SW480 (cell line): Measurements from ENCODE around the gene SPTLC2.
A peak's percentile ranks its signal among the peaks of the same experiment; 100 is the strongest.

Source experiments
- DNase-seq: peaks from one replicate; pipeline ENCODE4 v3.0.0-alpha.2; 2016; ENCODE audit warnings: low spot score

The SPTLC2 gene

GRCh38 chr14:77622366-77622961, 6.0 kb upstream of the SPTLC2 start:
- DNase-seq: no peak

GRCh38 chr14:77620222-77620870, 3.9 kb upstream of the SPTLC2 start:
- DNase-seq: no peak

DNA sequence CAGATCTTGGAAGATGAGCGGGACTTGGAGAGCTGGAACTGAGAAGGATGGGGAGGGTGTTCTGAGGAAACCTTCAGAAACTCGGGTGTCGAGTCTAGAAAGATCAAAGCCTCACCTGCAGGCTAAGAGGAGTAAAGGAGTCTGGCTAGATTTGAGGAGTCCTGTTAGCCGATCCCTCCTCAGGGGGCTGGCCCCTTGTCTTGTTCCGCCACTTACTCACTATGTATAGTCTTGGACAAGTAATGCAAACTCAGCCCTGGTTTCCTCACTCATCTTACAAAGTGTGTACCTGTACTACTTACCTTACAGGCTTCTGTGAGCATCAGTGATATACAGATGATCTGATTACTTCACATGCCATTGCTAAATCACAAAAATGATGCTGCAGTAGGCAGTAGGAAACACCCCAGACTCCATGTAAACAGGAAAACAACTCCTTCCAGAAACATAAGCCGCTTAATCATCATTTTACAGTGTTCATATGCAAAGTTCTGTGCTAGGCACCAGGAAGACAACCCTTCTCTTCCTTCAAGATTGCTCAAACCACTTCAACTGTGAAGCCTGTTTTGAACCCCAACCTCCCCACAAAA, 2.0 kb upstream of the SPTLC2 start:
- DNase-seq: no peak

DNA sequence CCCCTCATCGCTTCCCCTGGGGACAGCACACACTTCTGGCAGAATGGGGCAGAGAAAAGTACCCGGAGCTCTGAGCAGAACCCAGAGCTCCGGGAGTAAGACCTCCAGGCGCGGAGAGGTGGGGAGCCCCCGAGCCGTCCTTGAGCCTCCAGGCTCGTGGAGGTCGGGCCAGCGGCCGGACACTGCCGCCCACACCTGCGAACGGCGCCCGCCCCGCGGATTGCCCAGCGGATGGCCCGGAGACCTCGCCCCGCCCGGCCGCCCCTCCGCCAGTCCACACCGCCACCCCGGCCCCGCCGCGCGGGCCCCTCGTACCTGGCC, 344 bp downstream of the SPTLC2 start:
- DNase-seq: peak; percentile 27

DNA sequence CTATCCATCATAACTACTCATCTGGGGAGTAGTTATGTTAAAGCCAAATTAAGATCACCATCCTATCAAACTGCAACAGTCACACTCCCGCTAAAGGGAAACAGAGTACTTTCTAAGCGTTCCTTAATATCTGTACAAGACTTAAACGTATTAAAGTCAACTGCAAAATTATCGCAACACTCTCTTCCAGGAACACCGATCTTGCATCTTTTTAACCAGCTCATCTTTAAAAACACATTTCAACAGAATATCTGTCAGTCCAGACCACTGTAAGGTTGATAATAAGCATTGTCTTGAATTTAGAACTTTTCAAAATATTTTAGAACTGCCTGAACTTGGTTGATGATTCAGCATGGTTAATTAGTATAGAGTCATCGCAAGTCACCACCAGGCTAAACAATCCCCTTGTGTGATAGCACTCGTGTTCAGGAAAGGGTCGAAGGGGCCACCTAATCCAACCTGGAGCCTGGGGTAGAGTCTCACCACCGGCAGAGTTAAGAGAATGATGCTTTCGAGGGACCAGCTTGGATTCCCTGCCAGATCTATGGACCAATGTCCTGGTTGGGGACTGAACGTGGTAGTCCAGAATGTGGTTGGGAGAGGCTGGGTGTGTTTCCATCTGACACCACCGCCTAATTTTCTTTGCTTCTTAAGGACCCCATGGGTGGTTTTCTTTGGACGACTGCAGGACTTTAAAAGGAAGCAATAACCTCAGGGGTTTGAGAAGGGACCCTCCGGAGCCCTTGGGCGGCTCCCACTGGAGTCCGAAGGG, 890 bp downstream of the SPTLC2 start:
- DNase-seq: peak; percentile 60

DNA sequence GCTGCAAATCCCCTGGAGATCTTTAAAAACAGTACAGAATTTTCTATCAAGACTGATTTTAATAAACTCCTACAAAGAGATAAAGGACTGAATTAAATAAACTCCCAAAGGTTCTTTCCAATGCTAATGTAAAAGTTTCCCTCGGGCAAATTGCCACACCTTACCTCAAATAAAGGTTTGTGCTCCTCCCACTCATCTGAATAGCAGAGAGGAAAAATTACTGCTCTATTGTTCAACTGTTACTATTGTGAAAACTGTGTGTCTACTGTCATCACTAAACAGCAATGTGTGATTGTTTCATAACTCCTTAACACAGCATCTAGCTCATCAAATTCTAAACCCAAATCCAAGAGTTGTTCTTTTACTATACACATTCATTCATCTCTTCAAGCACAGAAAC, 3.2 kb downstream of the SPTLC2 start:
- DNase-seq: no peak

DNA sequence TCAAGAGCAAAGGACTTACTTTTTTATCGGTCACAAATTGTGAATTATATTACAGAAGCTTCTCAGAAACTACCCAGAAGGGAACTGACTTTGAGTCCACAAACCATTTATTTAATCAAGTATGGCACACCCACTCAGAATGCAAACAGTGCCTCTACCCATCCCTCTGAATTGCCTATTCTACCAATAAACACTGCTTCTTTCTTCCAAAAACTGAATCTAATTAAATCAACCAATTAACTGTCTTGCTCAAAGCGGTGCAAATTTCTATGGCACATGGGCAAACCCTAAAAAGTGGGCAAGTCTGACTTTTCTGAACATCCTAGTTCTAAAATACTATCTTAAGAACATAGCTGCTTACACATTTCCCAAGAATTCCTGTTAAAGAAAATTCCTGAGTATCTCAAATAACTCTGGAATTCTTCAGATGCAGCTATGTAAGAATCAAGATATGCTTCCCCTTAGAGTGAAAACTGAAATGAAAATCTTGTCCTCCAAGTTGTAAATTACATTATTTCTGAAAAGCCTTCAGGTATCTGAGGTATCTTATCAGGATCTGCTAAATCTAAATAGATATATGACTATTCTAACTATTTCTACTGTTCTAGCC, 4.3 kb downstream of the SPTLC2 start:
- DNase-seq: no peak

GRCh38 chr14:77610553-77610952, 5.9 kb downstream of the SPTLC2 start:
- no peak for DNase-seq

DNA sequence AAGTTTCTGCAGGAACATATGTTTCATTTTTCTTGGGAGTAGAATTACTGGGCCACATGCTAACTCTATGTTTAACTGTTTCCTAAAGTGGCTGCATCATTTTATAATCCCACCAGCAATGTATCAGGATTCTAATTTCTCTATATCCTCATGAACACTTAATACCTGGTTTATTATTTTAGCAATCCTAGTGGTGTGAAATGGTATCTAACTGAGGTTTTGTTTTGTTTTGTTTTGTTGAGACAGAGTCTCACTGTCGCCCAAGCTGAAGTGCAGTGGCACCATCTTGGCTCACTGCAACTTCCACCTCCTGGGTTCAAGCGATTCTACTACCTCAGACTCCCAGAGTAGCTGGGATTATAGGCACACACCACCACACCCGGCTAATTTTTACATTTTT, 6.5 kb downstream of the SPTLC2 start:
- no peak for DNase-seq

- DNase-seq: no peak
Observed at GRCh38 chr14:77607741-77608302, 8.6 kb downstream of the SPTLC2 start.

DNA sequence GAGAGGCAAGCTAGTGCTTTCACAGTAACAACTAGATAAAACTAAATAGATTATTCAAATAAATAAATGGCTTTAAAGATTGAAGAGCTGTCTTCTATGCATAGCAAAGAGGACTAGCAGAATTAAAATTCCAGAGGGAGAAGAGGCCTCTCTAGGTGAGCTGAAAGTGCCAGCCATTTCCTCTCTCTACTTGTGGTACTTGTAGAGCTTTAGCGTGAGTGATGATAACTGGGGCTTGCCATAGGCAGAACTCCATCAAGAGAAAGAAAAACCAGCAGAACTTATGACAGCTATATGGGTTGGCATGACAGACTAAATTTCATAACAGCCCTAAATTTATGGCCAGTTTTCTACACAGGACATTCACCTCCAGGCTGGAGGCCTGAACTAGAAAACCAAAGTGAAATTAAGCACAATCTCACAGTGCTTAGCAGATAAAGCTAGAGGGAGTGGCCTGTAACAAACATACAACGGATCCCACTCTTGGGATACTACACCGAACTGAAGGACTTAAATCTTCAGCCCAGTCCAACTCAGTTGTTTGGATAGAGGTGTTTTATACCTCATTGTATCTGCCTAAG, 11.0 kb downstream of the SPTLC2 start:
- DNase-seq: no peak

DNA sequence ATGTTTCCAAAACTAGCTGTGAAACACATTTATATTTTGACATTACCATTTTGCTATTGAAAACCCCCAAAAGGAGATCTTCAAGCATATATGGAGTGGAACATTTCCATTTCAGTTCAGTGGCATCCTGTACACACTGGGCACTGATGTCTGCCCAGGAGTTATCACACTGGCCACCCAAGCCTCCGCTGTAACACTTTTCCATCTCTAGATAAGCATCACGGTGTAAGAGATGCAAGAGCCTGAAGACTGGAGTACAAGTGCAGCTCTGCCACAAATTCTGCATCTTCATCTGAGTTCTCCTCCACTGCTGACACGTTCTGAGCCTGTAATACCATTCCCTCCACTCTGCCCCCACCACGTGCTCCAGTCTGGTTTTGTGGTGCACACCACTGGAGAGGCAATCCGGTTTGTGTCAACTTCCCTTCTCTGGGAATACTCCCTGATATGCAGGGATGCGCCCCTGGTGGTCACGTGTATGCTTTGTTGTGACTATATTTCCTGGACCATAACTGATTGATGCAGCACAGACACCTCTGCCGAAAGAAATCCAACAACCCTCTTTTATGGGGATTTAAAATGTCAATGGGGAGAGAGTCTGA, 12.7 kb downstream of the SPTLC2 start:
- DNase-seq: peak; percentile 44

DNA sequence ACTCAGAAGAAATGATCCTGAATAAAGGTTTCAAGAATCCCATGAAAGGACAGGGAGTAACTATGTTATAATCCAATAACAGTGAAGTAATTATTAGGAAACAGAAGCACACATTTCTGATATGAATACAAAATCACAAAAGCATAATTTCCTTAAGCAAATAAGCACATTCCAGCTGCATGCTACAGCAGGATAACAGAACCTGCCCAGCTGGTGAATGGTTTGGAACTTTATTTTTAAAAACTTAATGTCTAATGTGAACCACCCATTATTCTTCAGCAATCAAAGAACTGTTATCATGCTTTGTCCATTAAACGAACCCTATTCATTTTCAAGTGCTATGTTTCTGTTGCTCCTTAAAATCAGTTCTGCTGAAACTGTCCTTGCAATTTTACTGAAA, 13.4 kb downstream of the SPTLC2 start:
- no peak for DNase-seq

GRCh38 chr14:77601846-77602619, 14.4 kb downstream of the SPTLC2 start:
- no peak for DNase-seq

DNA sequence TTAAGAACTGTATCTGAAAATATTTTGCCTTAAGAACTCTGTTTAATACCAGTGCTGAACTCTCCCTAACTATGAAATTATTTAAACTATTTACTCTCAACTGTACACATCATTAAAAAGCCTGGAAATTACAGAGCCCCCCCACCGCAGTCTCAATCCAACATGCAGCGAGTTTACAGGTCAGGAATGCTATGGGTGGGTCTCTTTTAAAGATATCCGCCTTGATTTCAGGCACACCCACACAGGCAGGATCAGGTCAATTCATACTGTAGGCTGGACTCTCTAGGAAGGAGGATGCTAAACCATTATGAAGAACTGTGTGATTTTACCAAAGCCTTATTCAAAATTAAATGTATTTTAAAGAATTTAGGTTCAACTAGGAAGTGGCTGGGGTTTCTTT, 16.5 kb downstream of the SPTLC2 start:
- DNase-seq: peak; percentile 47

DNA sequence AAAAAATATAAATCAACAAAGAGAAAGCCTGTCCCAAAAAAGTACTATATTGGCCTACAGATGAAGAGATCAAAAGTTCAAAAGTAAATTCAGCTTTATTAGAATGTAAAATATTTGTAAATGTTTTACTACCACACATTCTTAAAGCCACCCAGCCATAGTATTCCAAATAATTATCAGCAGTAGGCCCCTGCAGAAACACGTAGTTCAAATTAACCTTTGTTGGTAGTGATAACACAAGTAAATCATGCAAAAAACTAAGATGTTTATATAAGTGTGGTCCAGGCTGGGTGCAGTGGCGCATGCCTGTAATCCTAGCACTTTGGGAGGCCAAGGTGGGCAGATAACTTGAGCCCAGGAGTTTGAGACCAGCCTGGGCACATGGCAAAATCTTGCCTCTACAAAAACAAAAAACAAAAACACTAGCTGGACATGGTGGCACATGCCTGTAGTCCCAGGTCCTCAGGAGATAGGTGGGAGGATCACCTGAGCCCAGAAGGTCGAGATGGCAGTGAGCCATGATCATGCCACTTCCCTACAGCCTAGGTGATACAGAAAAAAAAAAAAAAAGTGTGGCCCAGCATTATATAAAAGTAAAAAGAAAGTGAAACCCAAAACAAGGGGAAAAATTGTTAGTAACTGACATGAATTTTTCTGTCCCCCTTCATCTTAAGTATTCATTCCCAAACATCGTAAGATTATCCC, 17.9 kb downstream of the SPTLC2 start:
- DNase-seq: no peak

DNA sequence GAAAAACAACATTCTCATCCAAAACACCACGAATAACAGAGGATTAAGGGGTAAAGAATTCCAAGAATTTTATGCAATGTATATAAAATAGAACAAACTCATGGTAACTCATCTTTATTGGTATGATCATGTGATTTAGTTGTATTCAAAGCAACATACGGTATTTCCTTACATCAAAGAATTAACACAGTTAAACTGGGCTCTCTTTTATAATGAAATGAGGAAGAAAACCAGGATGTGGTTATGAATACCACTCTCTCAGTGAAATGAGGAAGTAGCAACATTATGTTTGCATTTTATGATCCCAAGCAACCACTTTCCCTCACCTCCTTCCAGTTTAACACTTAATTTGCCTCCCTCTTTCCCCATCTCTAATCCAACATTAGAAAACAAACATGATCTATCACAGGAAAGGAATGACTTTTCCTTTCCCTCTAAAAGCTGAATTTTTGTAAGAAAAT, 22.9 kb downstream of the SPTLC2 start:
- peak; percentile 81 for DNase-seq

GRCh38 chr14:77590845-77591485, 25.5 kb downstream of the SPTLC2 start:
- no peak for DNase-seq

DNA sequence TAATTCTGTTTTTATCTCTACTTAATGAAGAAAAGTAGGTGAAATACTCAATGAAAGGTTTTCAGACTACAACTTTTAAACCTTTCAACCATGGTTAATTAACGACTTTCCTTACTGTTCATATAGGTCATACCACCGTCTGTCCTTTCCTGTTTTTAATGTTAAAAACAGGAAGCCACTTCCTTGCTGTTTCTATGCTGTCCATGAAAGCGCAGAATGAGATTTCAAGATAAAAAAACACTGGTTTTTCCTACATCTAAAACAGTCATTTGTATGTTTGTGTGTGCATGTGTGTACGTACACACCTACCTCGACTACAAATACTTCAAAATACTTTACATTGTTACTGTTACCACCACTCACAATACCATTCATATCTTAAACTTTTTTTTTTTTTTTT, 27.3 kb downstream of the SPTLC2 start:
- no peak for DNase-seq
